ENCODE results near the gene MCF2L. TPM values are rescaled to one million over a fixed set of nuclear protein-coding genes. Genes with fewer than 3 reads are reported as not detected.

The MCF2L gene
- total and polyA plus RNA-seq, 4 donors = 21.0 to 78.7 (median 35.9) TPM

DNA sequence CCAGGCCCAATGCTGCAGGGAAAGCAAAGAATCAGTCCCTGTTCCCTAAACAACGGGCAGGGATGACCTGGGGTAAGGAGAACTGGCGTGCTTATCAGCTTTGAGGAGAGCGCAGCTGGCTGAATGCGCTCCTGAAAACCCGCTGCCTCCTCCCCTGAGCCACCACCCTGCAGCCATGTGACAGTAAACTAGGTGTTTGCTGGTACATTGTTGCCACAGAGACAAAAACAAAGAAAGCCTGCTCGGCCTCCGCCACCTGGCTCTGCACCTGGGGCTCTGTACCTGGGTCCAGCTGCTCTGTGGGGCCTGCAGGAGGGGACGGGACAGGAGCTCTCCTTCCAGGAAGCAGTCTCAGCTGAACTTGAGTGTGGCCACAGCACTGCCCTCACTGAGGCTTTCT, 21.8 kb downstream of the MCF2L start:
- Histone ChIP-seq H3K27me3 (ENCODE audit: control insufficient read depth in 3 of 3, insufficient read depth in 3 of 3, low read length in 2 of 3) (no peaks in the 10 kb centered on the region), H3K9me3 (ENCODE audit: control insufficient read depth in 4 of 4, insufficient read depth in 3 of 4, low read length in 3 of 4) (no peaks in the 10 kb centered on the region), H3K4me3 (no peak overlapping the region), H3K36me3 (ENCODE audit: control insufficient read depth in 4 of 4, insufficient read depth in 4 of 4, low read length in 4 of 4) (peaks cover 0 to 7% (median 0%) of the 10 kb centered on the region in 4 donors), H3K27ac (ENCODE audit: low read depth in 1 of 2, low read length in 1 of 2) (no peak overlapping the region), H3K4me1 (ENCODE audit: control insufficient read depth in 5 of 5, insufficient read depth in 5 of 5, low read length in 5 of 5) (peaks cover 0 to 9% (median 5%) of the 10 kb centered on the region in 5 donors), H3K9ac (ENCODE audit: insufficient read depth in 1 of 2, low read length in 2 of 2) (no peak overlapping the region)
- peak; percentile 38 to 62 (median 51) for DNase-seq
- TF ChIP-seq, protein P1, sequence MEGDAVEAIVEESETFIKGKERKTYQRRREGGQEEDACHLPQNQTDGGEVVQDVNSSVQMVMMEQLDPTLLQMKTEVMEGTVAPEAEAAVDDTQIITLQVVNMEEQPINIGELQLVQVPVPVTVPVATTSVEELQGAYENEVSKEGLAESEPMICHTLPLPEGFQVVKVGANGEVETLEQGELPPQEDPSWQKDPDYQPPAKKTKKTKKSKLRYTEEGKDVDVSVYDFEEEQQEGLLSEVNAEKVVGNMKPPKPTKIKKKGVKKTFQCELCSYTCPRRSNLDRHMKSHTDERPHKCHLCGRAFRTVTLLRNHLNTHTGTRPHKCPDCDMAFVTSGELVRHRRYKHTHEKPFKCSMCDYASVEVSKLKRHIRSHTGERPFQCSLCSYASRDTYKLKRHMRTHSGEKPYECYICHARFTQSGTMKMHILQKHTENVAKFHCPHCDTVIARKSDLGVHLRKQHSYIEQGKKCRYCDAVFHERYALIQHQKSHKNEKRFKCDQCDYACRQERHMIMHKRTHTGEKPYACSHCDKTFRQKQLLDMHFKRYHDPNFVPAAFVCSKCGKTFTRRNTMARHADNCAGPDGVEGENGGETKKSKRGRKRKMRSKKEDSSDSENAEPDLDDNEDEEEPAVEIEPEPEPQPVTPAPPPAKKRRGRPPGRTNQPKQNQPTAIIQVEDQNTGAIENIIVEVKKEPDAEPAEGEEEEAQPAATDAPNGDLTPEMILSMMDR (IDR thresholded peaks at IDR 0.05; ENCODE audit: control extremely low read depth, extremely low read depth) = no peak
- peak; percentile 49 for ATAC-seq (ENCODE audit: insufficient read depth, low FRiP score)
- 55 to 69% methylated on average over 8 of the region's 8 CpGs for WGBS, 2 donors

- WGBS, 2 donors = 71% methylated on average over 6 of the region's 6 CpGs
- Histone ChIP-seq H3K9ac (ENCODE audit: insufficient read depth in 1 of 2, low read length in 2 of 2) (no peak overlapping the region), H3K9me3 (ENCODE audit: control insufficient read depth in 4 of 4, insufficient read depth in 3 of 4, low read length in 3 of 4) (no peaks in the 10 kb centered on the region), H3K36me3 (ENCODE audit: control insufficient read depth in 4 of 4, insufficient read depth in 4 of 4, low read length in 4 of 4) (peaks cover 0 to 6% (median 0%) of the 10 kb centered on the region in 4 donors), H3K4me1 (ENCODE audit: control insufficient read depth in 5 of 5, insufficient read depth in 5 of 5, low read length in 5 of 5) (peaks cover 0 to 10% (median 5%) of the 10 kb centered on the region in 5 donors), H3K27me3 (ENCODE audit: control insufficient read depth in 3 of 3, insufficient read depth in 3 of 3, low read length in 2 of 3) (no peaks in the 10 kb centered on the region), H3K27ac (ENCODE audit: low read depth in 1 of 2, low read length in 1 of 2) (no peak overlapping the region), H3K4me3 (no peak overlapping the region)
- no peak for ATAC-seq (ENCODE audit: insufficient read depth, low FRiP score)
- TF ChIP-seq, protein P1 (IDR thresholded peaks at IDR 0.05; ENCODE audit: control extremely low read depth, extremely low read depth) = no peak
- no peak for DNase-seq
Observed at GRCh38 chr13:112991609-112992008, 22.6 kb downstream of the MCF2L start.

GRCh38 chr13:112992931-112993680, 24.1 kb downstream of the MCF2L start:
- Histone ChIP-seq H3K9ac (ENCODE audit: insufficient read depth in 1 of 2, low read length in 2 of 2) (no peak overlapping the region), H3K4me3 (no peak overlapping the region), H3K27me3 (ENCODE audit: control insufficient read depth in 3 of 3, insufficient read depth in 3 of 3, low read length in 2 of 3) (no peaks in the 10 kb centered on the region), H3K36me3 (ENCODE audit: control insufficient read depth in 4 of 4, insufficient read depth in 4 of 4, low read length in 4 of 4) (peaks cover 0 to 6% (median 0%) of the 10 kb centered on the region in 4 donors), H3K27ac (ENCODE audit: low read depth in 1 of 2, low read length in 1 of 2) (no peak overlapping the region), H3K9me3 (ENCODE audit: control insufficient read depth in 4 of 4, insufficient read depth in 3 of 4, low read length in 3 of 4) (no peaks in the 10 kb centered on the region), H3K4me1 (ENCODE audit: control insufficient read depth in 5 of 5, insufficient read depth in 5 of 5, low read length in 5 of 5) (peaks cover 0 to 7% (median 0%) of the 10 kb centered on the region in 5 donors)
- 89 to 94% methylated on average over 31 of the region's 31 CpGs for WGBS, 2 donors
- TF ChIP-seq, protein P1 (IDR thresholded peaks at IDR 0.05; ENCODE audit: control extremely low read depth, extremely low read depth) = no peak
- ATAC-seq (ENCODE audit: insufficient read depth, low FRiP score) = no peak
- DNase-seq = no peak

Data from lung (tissue), 12 donors.